RWPE1 (cell line): Measurements from ENCODE around the gene FEZ2.
A peak's percentile ranks its signal among the peaks of the same experiment; 100 is the strongest.

Experiments
- CTCF ChIA-PET: fragments of 350-600 bp; sonication (Branson Sonifier 250); formaldehyde crosslinking; extraction: SDS; loops from one replicate; lab custom pipeline; 2021; lab: Yijun Ruan, JAX
- POLR2A ChIA-PET: fragments of 400-600 bp; formaldehyde crosslinking; extraction: SDS; loops from one replicate; lab custom pipeline; 2020; ENCODE audit warnings: antibody characterized with exemption; ENCODE audit not compliant: low non-redundant PET; lab: Yijun Ruan, JAX
- DNase-seq: peaks from one replicate; pipeline ENCODE4 v3.0.0; 2012; ENCODE audit warnings: low spot score
- H3K27ac ChIP-seq: fragments of 450-650 bp; 2 replicates; pipeline ENCODE4 v1.5.1; 2017
- CTCF ChIP-seq: fragments of 450-650 bp; conservative IDR thresholded peaks from 2 replicates; pipeline ENCODE4 v1.5.1; 2017; ENCODE audit warnings: low read depth, mild to moderate bottlenecking

FEZ2 gene

GRCh38 chr2:36525245-36525644, 72.7 kb downstream of the FEZ2 start:
- ChIA-PET POLR2A (no interaction called here), CTCF (interaction anchor here (0.6 to 0.7 kb wide), 3 partner anchors 172 to 1302 kb away, joined by 3 to 5 read pairs (median 3); no protein-coding TSS in a partner anchor)
- no peak for TF ChIP-seq CTCF
- no peak overlapping the region for H3K27ac ChIP-seq
- DNase-seq, result no peak

- POLR2A ChIA-PET, result no interaction called here
- no peak for TF ChIP-seq CTCF
- CTCF ChIA-PET, result no interaction called here
- no peak for DNase-seq
- no peak overlapping the region for H3K27ac ChIP-seq
Observed at GRCh38 chr2:36523153-36523552, 74.8 kb downstream of the FEZ2 start.

GRCh38 chr2:36520431-36520830, 77.5 kb downstream of the FEZ2 start:
- no peak for DNase-seq
- ChIA-PET CTCF (interaction anchor here (0.5 kb wide), 1 partner anchor 146 kb away, joined by 3 read pairs; no protein-coding TSS in a partner anchor), POLR2A (no interaction called here)
- no peak overlapping the region for H3K27ac ChIP-seq
- TF ChIP-seq CTCF, result no peak

DNA sequence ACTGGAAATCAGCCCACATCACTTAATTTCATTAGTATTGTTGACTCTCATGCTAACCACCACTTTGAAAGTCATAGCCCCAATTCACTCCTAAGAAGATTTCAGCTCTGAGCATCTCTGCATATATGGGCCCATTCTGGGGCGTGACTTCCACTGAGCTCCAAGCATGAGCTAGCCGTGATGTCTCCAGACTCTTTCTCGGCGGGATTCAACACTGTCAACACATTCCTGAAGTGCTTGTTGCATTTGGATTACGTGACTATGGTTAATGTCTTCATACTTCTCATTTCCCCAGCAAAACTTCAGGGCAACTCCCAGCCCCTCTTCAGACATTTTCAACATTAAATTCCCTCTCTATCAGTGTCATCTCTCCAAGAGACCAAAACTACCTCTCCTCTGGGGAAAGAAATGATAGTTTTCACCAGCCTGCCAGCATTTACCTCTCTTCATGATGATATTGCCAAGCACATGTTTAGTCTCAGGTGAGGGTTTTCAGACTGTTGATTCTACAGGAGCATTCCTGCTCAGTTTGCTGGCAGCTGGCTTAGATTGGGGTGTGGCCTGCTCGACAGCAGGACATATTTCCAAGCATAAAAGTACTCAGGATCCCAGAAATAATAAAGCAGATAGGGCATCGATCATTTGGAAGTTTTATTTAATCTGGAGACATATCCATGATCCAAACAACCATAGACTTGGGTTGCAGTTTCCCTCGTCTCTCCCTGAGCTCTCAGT, 81.7 kb downstream of the FEZ2 start:
- H3K27ac ChIP-seq, result no peak overlapping the region
- no peak for TF ChIP-seq CTCF
- no peak for DNase-seq
- POLR2A ChIA-PET, result no interaction called here
- CTCF ChIA-PET, result interaction anchor here (1.0 kb wide), 1 partner anchor 55 kb away, joined by 3 read pairs; no protein-coding TSS in a partner anchor

GRCh38 chr2:36515538-36515937, 82.4 kb downstream of the FEZ2 start:
- no peak for DNase-seq
- CTCF ChIA-PET, result no interaction called here
- POLR2A ChIA-PET, result no interaction called here
- no peak for TF ChIP-seq CTCF
- H3K27ac ChIP-seq, result no peak overlapping the region

GRCh38 chr2:36513661-36514060, 84.3 kb downstream of the FEZ2 start:
- CTCF ChIA-PET, result no interaction called here
- TF ChIP-seq CTCF, result no peak

More at GRCh38 chr2:36513661-36514060, 84.3 kb downstream of the FEZ2 start:
- POLR2A ChIA-PET, result no interaction called here
- no peak for DNase-seq
- H3K27ac ChIP-seq, result peak overlapping the region; percentile 43; the same call in 1 of the 2 replicates
